HCT116 (cell line): ENCODE data around the gene RIN3. TPM values are rescaled to one million over a fixed set of nuclear protein-coding genes. Genes with fewer than 3 reads are reported as not detected.

Experiments
- ATAC-seq: fragments of 200-7000 bp; cut with Tn5 transposase; 2 replicates; pipeline ENCODE4 v1.9.1; 2020; ENCODE audit warnings: mild to moderate bottlenecking, moderate library complexity
- BruUV-seq: library from RNA; stranded (reverse); fragments of 400-500 nt; replicated peaks from 2 replicates; lab custom pipeline; 2021; lab: Mats Ljungman, UMichigan
- CTCF ChIA-PET: fragments of 300-600 bp; sonication (Branson Sonifier 250); formaldehyde crosslinking; loops from one replicate; lab custom pipeline; 2021; ENCODE audit warnings: antibody characterized with exemption; lab: Charles Lee
- POLR2A ChIA-PET: fragments of 300-600, 350-600 bp; sonication (Branson Sonifier 250); formaldehyde crosslinking; loops from one replicate; lab custom pipeline; 2021; ENCODE audit warnings: antibody characterized with exemption; lab: Charles Lee
- RAD21 ChIA-PET, 2 experiments: fragments of 300-600 bp; sonication (Branson Sonifier 250); formaldehyde crosslinking; loops; one replicate each; lab custom pipeline; 2023; ENCODE audit warnings: low total read pairs in 2 of 2; ENCODE audit not compliant: uncharacterized antibody in 2 of 2, unreplicated experiment in 2 of 2, low non-redundant PET in 1 of 2; lab: Charles Lee
- DNase-seq: peaks from one replicate; pipeline ENCODE4 v3.0.0-alpha.2; 2010; ENCODE audit warnings: low read depth, low spot score
- H2AFZ ChIP-seq: fragments of 200-600 bp; shearing (Covaris generic), sonication (generic); 2 replicates; pipeline ENCODE4 v1.6.1; 2017; ENCODE audit warnings: low read depth, mixed run types, mixed read lengths, antibody characterized with exemption, low read length; ENCODE audit not compliant: poor library complexity, severe bottlenecking
- H3K27ac ChIP-seq: 2 replicates; pipeline ENCODE4 v1.5.1; 2012; ENCODE audit warnings: low read depth, low read length
- H3K27me3 ChIP-seq: fragments of 200-600 bp; sonication (generic); 2 replicates; pipeline ENCODE4 v1.6.1; 2016; ENCODE audit warnings: mixed run types, low read length, mixed read lengths; ENCODE audit not compliant: insufficient read depth
- H3K36me3 ChIP-seq, 2 experiments: fragments of 200-500 bp in 1 of 2; fragments of 200-600 bp in 1 of 2; sonication (Bioruptor generic) in 1 of 2; sonication (generic) in 1 of 2; 2 replicates each; pipeline versions ENCODE4 v1.5.1 to v1.6.1; 2014 to 2016; ENCODE audit warnings: low read length in 2 of 2, inconsistent platforms in 1 of 2, mixed read lengths in 1 of 2, mixed run types in 1 of 2; ENCODE audit not compliant: insufficient read depth in 2 of 2, control insufficient read depth in 1 of 2
- H3K4me1 ChIP-seq, 2 experiments: fragments of 200-600 bp in 1 of 2; sonication (generic) in 1 of 2; 2 replicates each; pipeline versions ENCODE4 v1.5.1 to v1.6.1; 2012 to 2017; ENCODE audit warnings: low read length in 2 of 2, inconsistent platforms in 1 of 2, mild to moderate bottlenecking in 1 of 2, mixed read lengths in 1 of 2, mixed run types in 1 of 2, moderate library complexity in 1 of 2; ENCODE audit not compliant: insufficient read depth in 2 of 2, control insufficient read depth in 1 of 2
- H3K4me2 ChIP-seq: fragments of 200-600 bp; sonication (generic); 2 replicates; pipeline ENCODE4 v1.6.1; 2017; ENCODE audit warnings: mixed run types, low read length, mixed read lengths
- H3K4me3 ChIP-seq, 2 experiments: fragments of 200-600 bp in 1 of 2; sonication (generic) in 1 of 2; replicated peaks in 1 of 2; 2 replicates each; pipeline ENCODE4 v1.5.1; 2011 to 2016; ENCODE audit warnings: low read length in 2 of 2, control low read depth in 1 of 2, low read depth in 1 of 2, mild to moderate bottlenecking in 1 of 2, mixed read lengths in 1 of 2, mixed run types in 1 of 2
- H3K79me2 ChIP-seq: fragments of 200-600 bp; sonication (generic); 2 replicates; pipeline ENCODE4 v1.6.1; 2017; ENCODE audit warnings: mild to moderate bottlenecking, mixed run types, low read length, moderate library complexity, mixed read lengths; ENCODE audit not compliant: insufficient read depth
- H3K9ac ChIP-seq: fragments of 200-600 bp; sonication (generic); 2 replicates; pipeline ENCODE4 v1.6.1; 2016; ENCODE audit warnings: low read length, mixed read lengths
- H3K9me2 ChIP-seq: fragments of 200-600 bp; sonication (generic), shearing (Covaris generic); 2 replicates; pipeline ENCODE4 v1.6.1; 2017; ENCODE audit warnings: mixed run types, mild to moderate bottlenecking, moderate library complexity; ENCODE audit not compliant: insufficient read depth
- H3K9me3 ChIP-seq, 2 experiments: fragments of 200-500 bp in 1 of 2; fragments of 200-600 bp in 1 of 2; sonication (Bioruptor generic) in 1 of 2; sonication (generic) in 1 of 2; 2 replicates each; pipeline ENCODE4 v1.6.1; 2014 to 2017; ENCODE audit warnings: low read length in 2 of 2, mixed read lengths in 2 of 2, inconsistent platforms in 1 of 2, low read depth in 1 of 2, mild to moderate bottlenecking in 1 of 2, mixed run types in 1 of 2, moderate library complexity in 1 of 2; ENCODE audit not compliant: control insufficient read depth in 1 of 2, insufficient read depth in 1 of 2
- H4K20me1 ChIP-seq: fragments of 200-600 bp; sonication (generic), shearing (Covaris generic); 2 replicates; pipeline ENCODE4 v1.6.1; 2017; ENCODE audit warnings: mixed run types, mild to moderate bottlenecking, moderate library complexity; ENCODE audit not compliant: insufficient read depth
- CBX3 ChIP-seq: IDR thresholded peaks from 2 replicates; pipeline ENCODE4 v1.6.1; 2012; ENCODE audit warnings: low read depth
- EGR1 ChIP-seq: IDR thresholded peaks from 2 replicates; pipeline ENCODE4 v1.6.1; 2012; ENCODE audit warnings: low read depth
- ELF1 ChIP-seq: IDR thresholded peaks from 2 replicates; pipeline ENCODE4 v1.6.1; 2012; ENCODE audit warnings: low read depth, borderline replicate concordance
- FOSL1 ChIP-seq: IDR thresholded peaks from 2 replicates; pipeline ENCODE4 v1.6.1; 2012; ENCODE audit warnings: low read depth
- POLR2A ChIP-seq: IDR thresholded peaks from 2 replicates; pipeline ENCODE4 v1.7.0; 2011; ENCODE audit warnings: borderline replicate concordance; ENCODE audit not compliant: insufficient read depth, insufficient read length; ENCODE audit errors: extremely low read depth
- POLR2AphosphoS5 ChIP-seq: IDR thresholded peaks from 2 replicates; pipeline ENCODE4 v1.6.1; 2011; ENCODE audit warnings: mild to moderate bottlenecking, low read depth, low read length, moderate library complexity
- RAD21 ChIP-seq: IDR thresholded peaks from 2 replicates; pipeline ENCODE4 v1.6.1; 2012; ENCODE audit warnings: low read depth, mild to moderate bottlenecking
- REST ChIP-seq: IDR thresholded peaks from 2 replicates; pipeline ENCODE4 v1.6.1; 2012; ENCODE audit warnings: low read depth
- SIN3A ChIP-seq: IDR thresholded peaks from 2 replicates; pipeline ENCODE4 v1.6.1; 2012; ENCODE audit warnings: low read depth
- SP1 ChIP-seq: IDR thresholded peaks from 2 replicates; pipeline ENCODE4 v1.6.1; 2012; ENCODE audit warnings: low read depth
- SRF ChIP-seq: IDR thresholded peaks from 2 replicates; pipeline ENCODE4 v1.6.1; 2012; ENCODE audit warnings: low read depth
- YY1 ChIP-seq: IDR thresholded peaks from 2 replicates; pipeline ENCODE4 v1.6.1; 2011; ENCODE audit warnings: low read length, low read depth, moderate library complexity, mild to moderate bottlenecking; ENCODE audit not compliant: insufficient replicate concordance; ENCODE audit errors: extremely low read depth
- ZBTB33 ChIP-seq: IDR thresholded peaks from 2 replicates; pipeline ENCODE4 v1.6.1; 2011; ENCODE audit warnings: mild to moderate bottlenecking, low read length, moderate library complexity; ENCODE audit not compliant: insufficient replicate concordance; ENCODE audit errors: extremely low read depth
- ZNF274 ChIP-seq: fragments of 200-500 bp; sonication (Bioruptor generic); IDR thresholded peaks from 2 replicates; pipeline ENCODE4 v1.6.1; 2014; ENCODE audit warnings: mild to moderate bottlenecking, low read depth, low read length, inconsistent platforms
- intact Hi-C: fragments of 100-400 bp; cut with micrococcal nuclease; formaldehyde crosslinking; loops from 2 replicates; pipeline ENCODE4 v1.10.0; 2022
- total RNA-seq: library from RNA; stranded (reverse); gene quantifications from one replicate; pipeline ENCODE4 v1.2.1, GENCODE V29; 2021; ENCODE audit not compliant: unreplicated experiment
- TF ChIP-seq, protein P1 (sequence below): IDR thresholded peaks from 2 replicates; pipeline ENCODE4 v1.6.1; 2012

RIN3 gene
- total RNA-seq, 1 experiment from 2014 or later, result 22.2 TPM

DNA sequence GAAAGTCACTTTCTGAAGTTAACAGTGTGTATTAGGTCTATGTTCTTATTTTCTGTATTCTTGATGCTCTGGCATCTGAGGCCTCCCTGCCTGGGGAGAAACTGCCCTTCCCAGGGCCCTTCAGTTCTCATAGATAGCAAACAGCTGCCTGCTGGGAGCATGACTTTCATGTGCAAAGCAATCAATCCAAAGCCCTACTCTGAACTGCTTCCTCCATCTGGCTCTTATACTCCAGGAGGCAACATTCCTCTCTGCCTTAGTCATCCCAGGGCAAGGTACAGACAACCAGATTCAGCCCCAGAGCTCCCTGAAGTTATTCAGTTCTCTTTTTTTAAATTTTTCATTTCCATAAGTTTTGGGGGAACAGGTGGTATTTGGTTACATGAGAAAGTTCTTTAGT is 41.7 kb upstream of the RIN3 start (continued):
- TF ChIP-seq CBX3 (peak; percentile 67; the same call in 1 of the 2 replicates), REST (no peak), SP1 (peak; percentile 30; the same call in 1 of the 2 replicates)

DNA sequence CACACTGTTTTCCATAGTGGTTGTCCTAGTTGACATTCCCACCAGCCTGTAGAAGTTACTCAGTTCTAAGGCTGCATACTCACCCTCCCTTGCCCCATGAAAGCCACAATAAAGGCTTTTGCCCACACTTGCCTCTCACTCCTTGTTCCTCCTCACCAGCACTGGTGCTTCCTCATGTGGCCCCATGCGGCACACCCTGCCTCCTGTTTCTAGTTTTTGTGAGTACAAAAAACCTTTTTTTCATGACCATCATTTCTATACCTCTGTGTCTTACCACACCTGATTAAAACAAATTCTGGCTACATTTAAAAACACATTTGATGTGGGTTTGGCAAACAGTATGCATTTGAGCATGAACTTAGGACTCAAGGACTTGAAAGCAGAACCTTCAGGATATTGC is 40.7 kb upstream of the RIN3 start:
- ChIA-PET CTCF (no interaction called here), RAD21 (no interaction called here), POLR2A (no interaction called here)
- BruUV-seq, result no TSS peak
- Histone ChIP-seq H3K9me3 (no peaks in the 10 kb centered on the region), H3K79me2 (no peaks in the 10 kb centered on the region), H4K20me1 (no peaks in the 10 kb centered on the region), H3K4me1 (peaks cover 34 to 48% of the 10 kb centered on the region in 2 experiments), H3K27me3 (no peaks in the 10 kb centered on the region), H3K9ac (0 out of 2 replicates have a peak overlapping the region, but pooled peaks have one; percentile 5), H2AFZ (peak overlapping the region; percentile 40), H3K4me3 (no peak overlapping the region), H3K9me2 (no peaks in the 10 kb centered on the region), H3K4me2 (peak overlapping the region; percentile 53), H3K36me3 (no peaks in the 10 kb centered on the region), H3K27ac (no peak overlapping the region)
- ATAC-seq (peak; percentile 55), DNase-seq (no peak)
- intact Hi-C loops, result loop anchor here (2.0 to 10.0 kb wide), 2 partner anchors 38 to 212 kb away; no protein-coding TSS in a partner anchor
- TF ChIP-seq ZBTB33 (no peak), RAD21 (no peak), POLR2AphosphoS5 (no peak), POLR2A (no peak), EGR1 (no peak), SRF (no peak), REST (no peak), FOSL1 (no peak), YY1 (no peak), SIN3A (no peak), SP1 (no peak), ZNF274 (no peak), ELF1 (no peak)
- TF ChIP-seq, protein P1, sequence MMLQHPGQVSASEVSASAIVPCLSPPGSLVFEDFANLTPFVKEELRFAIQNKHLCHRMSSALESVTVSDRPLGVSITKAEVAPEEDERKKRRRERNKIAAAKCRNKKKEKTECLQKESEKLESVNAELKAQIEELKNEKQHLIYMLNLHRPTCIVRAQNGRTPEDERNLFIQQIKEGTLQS, result no peak
